NCI-H69 (cell line): ENCODE measurements around the gene BCAS3.
A peak's percentile ranks its signal among the peaks of the same experiment; 100 is the strongest.

ENCODE experiments used
- DNase-seq: peaks from one replicate; lab custom pipeline; 2025; lab: John Stamatoyannopoulos, UW

Gene BCAS3

GRCh38 chr17:61289408-61290385, 612.0 kb downstream of the BCAS3 start:
- DNase-seq = no peak

GRCh38 chr17:61291451-61292285, 614.0 kb downstream of the BCAS3 start:
- DNase-seq = peak; percentile 49

GRCh38 chr17:61294286-61294685, 616.6 kb downstream of the BCAS3 start:
- no peak for DNase-seq

- peak; percentile 30 for DNase-seq
Observed at GRCh38 chr17:61294777-61295176, 617.1 kb downstream of the BCAS3 start.

- no peak for DNase-seq
Observed at GRCh38 chr17:61296058-61296457, 618.4 kb downstream of the BCAS3 start.

- no peak for DNase-seq
Observed at GRCh38 chr17:61299517-61300513, 622.2 kb downstream of the BCAS3 start.

- DNase-seq = no peak
Observed at GRCh38 chr17:61302953-61303816, 625.5 kb downstream of the BCAS3 start.

- DNase-seq = no peak
Observed at GRCh38 chr17:61303817-61304096, 626.1 kb downstream of the BCAS3 start.

GRCh38 chr17:61305024-61305423, 627.4 kb downstream of the BCAS3 start:
- no peak for DNase-seq

GRCh38 chr17:61306003-61306402, 628.4 kb downstream of the BCAS3 start:
- DNase-seq = no peak

GRCh38 chr17:61307905-61308886, 630.5 kb downstream of the BCAS3 start:
- no peak for DNase-seq

- no peak for DNase-seq
Observed at GRCh38 chr17:61309362-61310256, 632.0 kb downstream of the BCAS3 start.

- no peak for DNase-seq
Observed at GRCh38 chr17:61310590-61310989, 632.9 kb downstream of the BCAS3 start.

GRCh38 chr17:61312406-61313295, 635.0 kb downstream of the BCAS3 start:
- DNase-seq = no peak

- no peak for DNase-seq
Observed at GRCh38 chr17:61313461-61314326, 636.0 kb downstream of the BCAS3 start.

GRCh38 chr17:61314368-61315078, 636.9 kb downstream of the BCAS3 start:
- DNase-seq = peak; percentile 52
